ENCODE data around the gene AQP6.

DNA sequence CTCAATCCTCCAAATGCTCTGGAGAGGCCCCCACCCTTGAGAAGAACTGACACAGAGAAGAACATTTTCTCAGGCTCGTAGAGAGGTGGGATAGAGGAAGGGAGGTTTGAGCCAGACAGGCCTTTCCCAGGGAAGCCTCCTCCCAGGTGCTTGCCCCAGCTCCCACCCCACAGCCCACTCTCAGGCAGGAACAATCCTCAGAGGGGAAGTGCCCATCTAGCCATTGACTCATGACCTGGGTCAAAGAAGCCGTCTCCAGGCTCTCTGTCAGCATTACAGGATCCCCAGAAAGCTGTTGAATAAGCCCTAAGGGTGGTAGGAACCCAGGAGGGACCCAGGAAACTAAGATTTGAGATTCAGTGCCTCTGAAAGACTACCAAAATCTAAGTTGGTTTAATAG, 3.8 kb downstream of the AQP6 start:
- TF ChIP-seq, protein P1, sequence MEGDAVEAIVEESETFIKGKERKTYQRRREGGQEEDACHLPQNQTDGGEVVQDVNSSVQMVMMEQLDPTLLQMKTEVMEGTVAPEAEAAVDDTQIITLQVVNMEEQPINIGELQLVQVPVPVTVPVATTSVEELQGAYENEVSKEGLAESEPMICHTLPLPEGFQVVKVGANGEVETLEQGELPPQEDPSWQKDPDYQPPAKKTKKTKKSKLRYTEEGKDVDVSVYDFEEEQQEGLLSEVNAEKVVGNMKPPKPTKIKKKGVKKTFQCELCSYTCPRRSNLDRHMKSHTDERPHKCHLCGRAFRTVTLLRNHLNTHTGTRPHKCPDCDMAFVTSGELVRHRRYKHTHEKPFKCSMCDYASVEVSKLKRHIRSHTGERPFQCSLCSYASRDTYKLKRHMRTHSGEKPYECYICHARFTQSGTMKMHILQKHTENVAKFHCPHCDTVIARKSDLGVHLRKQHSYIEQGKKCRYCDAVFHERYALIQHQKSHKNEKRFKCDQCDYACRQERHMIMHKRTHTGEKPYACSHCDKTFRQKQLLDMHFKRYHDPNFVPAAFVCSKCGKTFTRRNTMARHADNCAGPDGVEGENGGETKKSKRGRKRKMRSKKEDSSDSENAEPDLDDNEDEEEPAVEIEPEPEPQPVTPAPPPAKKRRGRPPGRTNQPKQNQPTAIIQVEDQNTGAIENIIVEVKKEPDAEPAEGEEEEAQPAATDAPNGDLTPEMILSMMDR (IDR thresholded peaks at IDR 0.05) = no peak
- TF ChIP-seq POLR2AphosphoS5 (IDR thresholded peaks at IDR 0.05) (no peak), EP300 (IDR thresholded peaks at IDR 0.05) (no peak), POLR2A (IDR thresholded peaks at IDR 0.05) (no peak)
